OCI-LY1 (cell line): ENCODE data around the gene KRTAP10-7.
"Not testable (repeated sequence)": the region's sequence is repeated elsewhere in the genome, so short reads cannot be mapped to it uniquely, and the experiment has no call there.

ENCODE experiments used
- H2AFZ ChIP-seq: fragments of 200-600 bp; sonication (generic), shearing (Covaris generic); 2 replicates; pipeline ENCODE4 v1.6.0; 2014; ENCODE audit warnings: antibody characterized with exemption, mild to moderate bottlenecking, low read length
- H3F3A ChIP-seq: fragments of 200-600 bp; sonication (generic), shearing (Covaris generic); 2 replicates; pipeline ENCODE4 v1.6.0; 2014; ENCODE audit warnings: mild to moderate bottlenecking, antibody characterized with exemption, low read length, moderate library complexity; ENCODE audit not compliant: insufficient read depth
- H3K27ac ChIP-seq: fragments of 200-600 bp; sonication (generic); 2 replicates; pipeline ENCODE4 v1.5.1; 2014; ENCODE audit warnings: low read length, mixed run types, mild to moderate bottlenecking, low read depth; ENCODE audit not compliant: poor library complexity, severe bottlenecking
- H3K27me3 ChIP-seq: fragments of 200-600 bp; sonication (generic); 2 replicates; pipeline ENCODE4 v1.6.0; 2014; ENCODE audit warnings: antibody characterized with exemption, mild to moderate bottlenecking, low read length, moderate library complexity; ENCODE audit not compliant: insufficient read depth
- H3K36me3 ChIP-seq: fragments of 200-600 bp; sonication (generic); 2 replicates; pipeline ENCODE4 v1.6.1; 2014; ENCODE audit warnings: mild to moderate bottlenecking, antibody characterized with exemption, low read length, moderate library complexity, mixed read lengths; ENCODE audit not compliant: insufficient read depth
- H3K4me1 ChIP-seq: fragments of 200-600 bp; sonication (generic); 2 replicates; pipeline ENCODE4 v1.5.1; 2014; ENCODE audit warnings: mild to moderate bottlenecking, low read length, moderate library complexity; ENCODE audit not compliant: insufficient read depth, severe bottlenecking
- H3K4me2 ChIP-seq: fragments of 200-600 bp; sonication (generic), shearing (Covaris generic); 2 replicates; pipeline ENCODE4 v1.6.1; 2014; ENCODE audit warnings: low read length
- H3K4me3 ChIP-seq: fragments of 200-600 bp; sonication (generic); 2 replicates; pipeline ENCODE4 v1.5.1; 2014; ENCODE audit warnings: low read length, low read depth, mild to moderate bottlenecking, mixed read lengths; ENCODE audit not compliant: poor library complexity, severe bottlenecking
- H3K79me2 ChIP-seq: fragments of 200-600 bp; shearing (Covaris generic); 2 replicates; pipeline ENCODE4 v1.6.1; 2016; ENCODE audit warnings: mixed run types, low read length, mixed read lengths; ENCODE audit not compliant: insufficient read depth
- H3K9ac ChIP-seq: fragments of 200-600 bp; sonication (generic), shearing (Covaris generic); 2 replicates; pipeline ENCODE4 v1.6.1; 2014; ENCODE audit warnings: mild to moderate bottlenecking, low read length, mixed read lengths
- H3K9me2 ChIP-seq: fragments of 200-600 bp; sonication (generic), shearing (Covaris generic); 2 replicates; pipeline ENCODE4 v1.6.1; 2014; ENCODE audit warnings: low read depth, mild to moderate bottlenecking, low read length, mixed read lengths
- H3K9me3 ChIP-seq: fragments of 200-600 bp; shearing (Covaris generic); 2 replicates; pipeline ENCODE4 v1.6.1; 2014; ENCODE audit warnings: low read length, mixed read lengths
- H4K20me1 ChIP-seq: fragments of 200-600 bp; sonication (generic), shearing (Covaris generic); 2 replicates; pipeline ENCODE4 v1.6.0; 2016; ENCODE audit warnings: mild to moderate bottlenecking, low read length; ENCODE audit not compliant: insufficient read depth
- EZH2 ChIP-seq: fragments of 200-600 bp; sonication (generic), shearing (Covaris generic); IDR thresholded peaks from 2 replicates; pipeline ENCODE4 v1.8.0; 2017; ENCODE audit warnings: borderline replicate concordance, mixed run types, mild to moderate bottlenecking, antibody characterized with exemption, low read length, moderate library complexity, mixed read lengths
- TF ChIP-seq, protein P1 (sequence below): fragments of 200-600 bp; sonication (generic), shearing (Covaris generic); IDR thresholded peaks from 2 replicates; pipeline ENCODE4 v1.5.1; 2017; ENCODE audit warnings: mild to moderate bottlenecking, antibody characterized with exemption, low read length, moderate library complexity, mixed read lengths

The KRTAP10-7 gene

DNA sequence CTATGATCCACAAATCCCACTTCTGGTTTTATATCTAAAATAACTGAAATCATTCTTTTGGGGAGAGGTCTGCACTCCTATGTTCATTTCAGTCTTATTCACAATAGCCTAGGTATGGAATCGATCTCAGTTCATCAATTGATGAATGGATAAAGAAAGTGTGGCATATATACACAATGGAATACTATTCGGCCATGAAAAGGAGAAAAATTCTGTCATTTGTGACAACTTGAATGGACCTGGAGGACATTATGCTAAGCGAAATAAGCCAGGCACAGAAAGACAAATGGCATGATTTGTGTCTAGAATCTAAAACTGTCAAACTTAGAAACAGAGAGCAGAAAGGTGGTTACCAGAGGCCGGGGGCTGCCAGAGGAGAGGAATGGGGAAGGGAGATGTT is 6.1 kb downstream of the KRTAP10-7 start:
- Histone ChIP-seq H3K9me3 (0 out of 2 replicates have a peak, but pooled peaks cover 2% of the 10 kb centered on the region), H3K79me2 (no peaks in the 10 kb centered on the region), H3K9me2 (no peaks in the 10 kb centered on the region), H3K27me3 (no peaks in the 10 kb centered on the region), H3K9ac (no peak overlapping the region), H3K4me1 (no peaks in the 10 kb centered on the region), H3K27ac (no peak overlapping the region), H3K4me3 (no peak overlapping the region), H3K4me2 (no peak overlapping the region), H3K36me3 (no peaks in the 10 kb centered on the region), H2AFZ (no peak overlapping the region), H4K20me1 (no peaks in the 10 kb centered on the region), H3F3A (no peaks in the 10 kb centered on the region)
- TF ChIP-seq EZH2, result no peak
- TF ChIP-seq, protein P1, sequence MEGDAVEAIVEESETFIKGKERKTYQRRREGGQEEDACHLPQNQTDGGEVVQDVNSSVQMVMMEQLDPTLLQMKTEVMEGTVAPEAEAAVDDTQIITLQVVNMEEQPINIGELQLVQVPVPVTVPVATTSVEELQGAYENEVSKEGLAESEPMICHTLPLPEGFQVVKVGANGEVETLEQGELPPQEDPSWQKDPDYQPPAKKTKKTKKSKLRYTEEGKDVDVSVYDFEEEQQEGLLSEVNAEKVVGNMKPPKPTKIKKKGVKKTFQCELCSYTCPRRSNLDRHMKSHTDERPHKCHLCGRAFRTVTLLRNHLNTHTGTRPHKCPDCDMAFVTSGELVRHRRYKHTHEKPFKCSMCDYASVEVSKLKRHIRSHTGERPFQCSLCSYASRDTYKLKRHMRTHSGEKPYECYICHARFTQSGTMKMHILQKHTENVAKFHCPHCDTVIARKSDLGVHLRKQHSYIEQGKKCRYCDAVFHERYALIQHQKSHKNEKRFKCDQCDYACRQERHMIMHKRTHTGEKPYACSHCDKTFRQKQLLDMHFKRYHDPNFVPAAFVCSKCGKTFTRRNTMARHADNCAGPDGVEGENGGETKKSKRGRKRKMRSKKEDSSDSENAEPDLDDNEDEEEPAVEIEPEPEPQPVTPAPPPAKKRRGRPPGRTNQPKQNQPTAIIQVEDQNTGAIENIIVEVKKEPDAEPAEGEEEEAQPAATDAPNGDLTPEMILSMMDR, result no peak

DNA sequence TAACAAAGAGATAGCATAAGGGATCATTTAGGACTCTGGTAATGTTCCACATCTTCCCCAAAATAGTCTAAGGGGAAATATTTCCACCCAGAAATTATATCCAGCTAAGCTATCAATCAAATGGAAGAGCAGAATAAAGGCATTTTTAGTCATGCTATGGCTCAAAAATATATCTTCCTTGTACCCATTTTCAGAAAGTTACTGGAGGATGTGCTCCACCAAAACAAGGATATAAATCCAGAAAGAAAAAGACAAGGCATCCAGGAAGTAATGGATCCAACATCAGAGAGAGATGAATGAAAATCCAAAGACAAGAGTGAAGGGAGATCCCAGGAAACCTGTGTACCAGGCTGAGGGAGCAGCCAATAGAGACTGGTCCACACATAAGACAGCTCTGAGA is 8.8 kb downstream of the KRTAP10-7 start:
- Histone ChIP-seq H4K20me1 (no peaks in the 10 kb centered on the region), H3K9me2 (no peaks in the 10 kb centered on the region), H3K4me2 (no peak overlapping the region), H3K27me3 (no peaks in the 10 kb centered on the region), H2AFZ (no peak overlapping the region), H3K27ac (no peak overlapping the region), H3F3A (no peaks in the 10 kb centered on the region), H3K9me3 (0 out of 2 replicates have a peak, but pooled peaks cover 2% of the 10 kb centered on the region), H3K4me1 (no peaks in the 10 kb centered on the region), H3K9ac (no peak overlapping the region), H3K36me3 (no peaks in the 10 kb centered on the region), H3K79me2 (no peaks in the 10 kb centered on the region), H3K4me3 (no peak overlapping the region)
- no peak for TF ChIP-seq EZH2
- TF ChIP-seq, protein P1, result no peak

DNA sequence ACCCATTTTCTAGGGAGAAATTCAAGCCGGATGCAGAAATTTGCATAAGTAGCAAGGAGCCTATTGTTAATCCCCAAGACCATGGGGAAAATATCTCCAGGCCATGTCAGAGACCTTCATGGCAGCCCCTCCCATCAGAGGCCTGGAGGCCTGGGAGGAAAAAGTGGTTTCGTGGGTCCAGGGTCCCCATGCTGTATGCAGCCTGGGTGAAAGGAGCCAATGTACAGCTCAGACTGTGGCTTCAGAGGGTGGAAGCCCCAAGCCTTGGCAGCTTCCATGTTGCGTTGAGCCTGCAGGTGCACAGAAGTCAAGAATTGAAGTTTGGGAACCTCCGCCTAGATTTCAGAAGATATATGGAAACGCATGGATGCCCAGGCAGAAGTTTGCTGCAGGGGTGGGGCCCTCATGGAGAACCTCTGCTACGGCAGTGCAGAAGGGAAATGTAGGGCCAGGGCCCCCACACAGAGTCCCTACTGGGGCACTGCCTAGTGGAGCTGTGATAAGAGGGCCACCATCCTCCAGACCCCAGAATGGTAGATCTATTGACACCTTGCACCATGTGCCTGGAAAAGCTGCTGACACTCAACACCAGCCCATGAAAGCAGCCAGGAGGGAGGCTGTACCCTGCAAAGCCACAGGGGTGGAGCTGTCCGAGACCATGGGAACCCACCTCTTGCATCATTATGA is 9.9 kb downstream of the KRTAP10-7 start:
- H3K79me2 ChIP-seq, H3K4me1 ChIP-seq, H3K27me3 ChIP-seq, H3K36me3 ChIP-seq, H3F3A ChIP-seq, H2AFZ ChIP-seq, H3K9me2 ChIP-seq, H3K9me3 ChIP-seq, H3K9ac ChIP-seq, H3K4me3 ChIP-seq, H4K20me1 ChIP-seq, H3K4me2 ChIP-seq, H3K27ac ChIP-seq: not testable (repeated sequence)

DNA sequence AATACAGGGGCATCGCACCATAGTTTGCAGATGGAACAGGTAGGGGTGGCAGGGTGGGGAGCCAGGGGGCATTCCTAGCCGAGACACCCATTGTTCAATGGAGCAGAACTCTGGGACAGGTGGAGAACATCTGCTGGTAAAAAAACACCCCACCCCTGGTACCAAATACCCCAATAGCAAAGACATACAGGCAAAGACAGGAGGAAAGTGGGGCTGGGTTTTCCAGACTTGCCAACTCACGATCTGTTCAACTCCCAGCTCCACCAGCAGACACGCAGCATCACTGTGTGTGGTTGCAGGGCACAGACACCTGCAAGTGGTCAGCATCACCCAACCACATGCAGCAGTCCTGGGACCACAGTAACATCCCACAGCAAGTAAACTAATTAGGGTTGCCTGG is 11.2 kb downstream of the KRTAP10-7 start:
- no peaks in the 10 kb centered on the region for H3F3A ChIP-seq
- H3K27me3 ChIP-seq, result no peaks in the 10 kb centered on the region
- no peak overlapping the region for H3K4me3 ChIP-seq
- 0 out of 2 replicates have a peak, but pooled peaks cover 2% of the 10 kb centered on the region for H3K9me3 ChIP-seq
- no peaks in the 10 kb centered on the region for H3K79me2 ChIP-seq
- no peaks in the 10 kb centered on the region for H3K4me1 ChIP-seq
- TF ChIP-seq EZH2, result no peak
- TF ChIP-seq, protein P1, result no peak
- no peak overlapping the region for H2AFZ ChIP-seq
- no peak overlapping the region for H3K4me2 ChIP-seq
- H3K36me3 ChIP-seq, result no peaks in the 10 kb centered on the region
- no peak overlapping the region for H3K27ac ChIP-seq
- no peaks in the 10 kb centered on the region for H4K20me1 ChIP-seq
- no peaks in the 10 kb centered on the region for H3K9me2 ChIP-seq
- H3K9ac ChIP-seq, result no peak overlapping the region
